Erythroblast (primary cell): Measurements from ENCODE around the gene RPS6KA1.
A peak's percentile ranks its signal among the peaks of the same experiment; 100 is the strongest.

Experiments
- DNase-seq, 2 experiments: peaks; one replicate each; lab custom pipeline; 2025; lab: John Stamatoyannopoulos, UW
- GATA1 ChIP-seq: IDR thresholded peaks from 2 replicates; pipeline ENCODE4 v1.6.1; 2011; ENCODE audit warnings: low read depth, mild to moderate bottlenecking, control low read depth, low read length, moderate library complexity
- POLR2A ChIP-seq: IDR thresholded peaks from 2 replicates; pipeline ENCODE4 v1.6.1; 2011; ENCODE audit warnings: mild to moderate bottlenecking, low read length

Gene RPS6KA1

DNA sequence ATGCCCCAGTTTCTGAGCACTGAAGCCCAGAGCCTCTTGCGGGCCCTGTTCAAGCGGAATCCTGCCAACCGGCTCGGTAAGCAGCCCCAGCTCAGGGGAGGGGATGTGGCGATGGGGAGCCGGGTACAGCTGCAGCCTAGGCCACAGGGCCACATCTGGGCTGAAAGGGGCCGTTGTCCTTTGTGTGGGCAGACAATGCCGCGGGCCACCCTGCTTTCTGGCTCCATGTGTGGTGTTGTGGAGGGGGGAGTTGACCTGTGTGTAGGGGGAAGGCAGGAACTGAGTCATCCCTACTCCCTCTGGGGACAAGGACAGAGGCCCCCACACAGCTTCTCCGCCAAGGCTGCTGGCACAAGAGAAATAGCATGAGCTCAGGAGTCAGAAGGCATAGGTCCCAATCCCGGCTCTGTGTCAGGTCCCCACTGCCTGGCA lies 26.0 kb downstream of the RPS6KA1 start:
- DNase-seq = no peak
- TF ChIP-seq GATA1 = no peak
- no peak for TF ChIP-seq POLR2A

DNA sequence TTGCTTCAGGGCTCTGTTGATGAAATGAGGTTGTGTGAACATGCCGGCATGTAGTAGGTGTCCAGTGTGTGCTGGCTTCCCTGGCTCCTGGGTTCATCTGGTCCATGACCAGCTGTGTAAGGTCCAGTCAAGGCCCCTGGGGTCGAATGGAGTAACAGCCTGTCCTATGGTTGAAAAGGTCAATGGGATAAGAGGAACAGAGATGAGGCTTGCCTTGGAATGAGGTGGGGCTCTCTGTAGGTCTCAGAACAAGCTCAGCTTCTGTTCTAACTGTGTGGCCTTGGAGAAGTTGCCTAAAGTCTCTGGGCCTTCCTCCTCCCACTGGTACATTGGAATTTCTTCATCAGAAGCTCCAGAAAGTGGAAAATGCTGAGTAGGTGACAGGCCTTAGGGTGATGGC lies 26.6 kb downstream of the RPS6KA1 start:
- no peak for DNase-seq
- TF ChIP-seq GATA1 (no peak), POLR2A (no peak)

DNA sequence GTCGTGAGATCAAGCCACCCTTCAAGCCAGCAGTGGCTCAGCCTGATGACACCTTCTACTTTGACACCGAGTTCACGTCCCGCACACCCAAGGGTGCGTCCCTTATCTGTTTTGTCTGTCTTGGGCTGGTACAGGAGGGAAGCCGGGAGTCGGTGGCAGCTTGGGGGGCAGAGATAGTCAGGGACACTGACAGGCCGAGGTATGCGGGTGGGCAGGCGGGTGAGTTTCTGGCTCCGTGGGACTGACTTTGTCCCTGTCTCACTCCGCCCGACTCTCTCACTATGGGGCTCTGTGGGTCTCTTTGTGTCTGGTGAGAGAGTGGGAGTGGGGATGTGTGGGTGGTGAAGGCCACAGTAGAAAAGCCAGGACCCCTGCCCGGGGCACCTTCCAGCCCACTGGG lies 27.4 kb downstream of the RPS6KA1 start:
- TF ChIP-seq GATA1 = no peak
- TF ChIP-seq POLR2A = no peak

DNA sequence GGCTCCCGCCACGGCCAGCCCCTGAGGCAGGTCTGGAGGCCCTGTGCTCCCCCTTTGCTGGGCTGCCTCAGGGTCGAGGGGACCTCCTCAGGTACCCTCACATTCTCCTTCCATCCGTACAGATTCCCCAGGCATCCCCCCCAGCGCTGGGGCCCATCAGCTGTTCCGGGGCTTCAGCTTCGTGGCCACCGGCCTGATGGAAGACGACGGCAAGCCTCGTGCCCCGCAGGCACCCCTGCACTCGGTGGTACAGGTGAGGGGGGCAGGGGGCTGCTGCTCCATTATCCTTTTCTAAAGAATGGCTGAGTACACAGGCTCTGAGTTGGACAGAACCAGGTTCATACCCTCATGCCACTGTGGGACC lies 29.1 kb downstream of the RPS6KA1 start:
- TF ChIP-seq POLR2A (no peak), GATA1 (no peak)
- DNase-seq = no peak

More for the DNA sequence above, 27.4 kb downstream of the RPS6KA1 start:
- DNase-seq = peak in 1 of 2 experiments; percentile 41

DNA sequence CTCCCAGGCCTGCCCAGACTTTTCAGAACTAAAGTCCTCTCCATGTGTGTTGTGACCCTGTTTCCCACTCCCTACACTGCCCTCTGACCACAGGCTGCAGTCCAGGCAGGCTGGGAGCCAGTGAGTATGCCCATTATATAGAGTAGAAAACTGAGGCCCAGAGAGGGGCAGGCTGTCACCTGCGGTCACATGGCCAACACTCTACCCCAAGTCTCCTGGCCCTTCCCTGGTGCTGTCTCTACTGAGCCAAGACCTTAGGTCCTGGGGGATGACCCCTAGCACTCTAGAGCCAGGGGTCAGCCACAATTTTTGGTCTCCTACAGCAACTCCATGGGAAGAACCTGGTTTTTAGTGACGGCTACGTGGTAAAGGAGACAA lies 30.8 kb downstream of the RPS6KA1 start:
- DNase-seq = no peak
- TF ChIP-seq POLR2A = no peak
- no peak for TF ChIP-seq GATA1

DNA sequence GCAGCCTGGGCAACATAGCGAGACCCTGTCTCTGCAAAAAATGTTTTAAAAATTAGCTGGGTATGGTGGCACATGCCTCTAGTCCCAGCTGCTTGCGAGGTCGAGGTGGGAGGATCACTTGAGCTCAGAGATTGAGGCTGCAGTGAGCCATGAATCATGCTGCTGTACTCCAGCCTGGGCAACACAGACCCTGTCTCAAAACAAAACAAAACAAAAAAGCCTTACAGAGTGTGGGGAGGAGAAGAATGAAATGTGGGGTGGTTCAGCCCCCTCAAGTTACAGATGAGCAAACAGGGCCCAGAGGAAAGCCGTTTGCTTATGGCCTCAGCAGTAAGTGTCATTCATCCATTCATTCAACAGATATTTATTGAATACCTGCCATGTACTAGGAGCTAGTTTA lies 40.7 kb downstream of the RPS6KA1 start:
- no peak for DNase-seq
- TF ChIP-seq POLR2A (no peak), GATA1 (no peak)

DNA sequence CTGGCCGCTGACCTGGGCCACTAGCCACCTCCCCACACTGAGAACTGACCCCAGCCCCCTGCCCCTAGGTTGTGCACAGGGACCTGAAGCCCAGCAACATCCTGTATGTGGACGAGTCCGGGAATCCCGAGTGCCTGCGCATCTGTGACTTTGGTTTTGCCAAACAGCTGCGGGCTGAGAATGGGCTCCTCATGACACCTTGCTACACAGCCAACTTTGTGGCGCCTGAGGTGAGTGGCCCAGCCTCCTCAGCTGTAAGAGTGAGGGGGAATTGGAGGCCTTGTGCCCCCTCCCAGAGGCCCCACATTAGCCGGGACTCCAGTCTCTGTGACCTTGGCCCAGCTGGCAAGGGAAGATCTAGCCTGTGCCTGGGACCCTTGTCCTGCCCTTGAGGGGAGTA lies 41.8 kb downstream of the RPS6KA1 start:
- TF ChIP-seq GATA1 = no peak
- no peak for TF ChIP-seq POLR2A
- DNase-seq = no peak

DNA sequence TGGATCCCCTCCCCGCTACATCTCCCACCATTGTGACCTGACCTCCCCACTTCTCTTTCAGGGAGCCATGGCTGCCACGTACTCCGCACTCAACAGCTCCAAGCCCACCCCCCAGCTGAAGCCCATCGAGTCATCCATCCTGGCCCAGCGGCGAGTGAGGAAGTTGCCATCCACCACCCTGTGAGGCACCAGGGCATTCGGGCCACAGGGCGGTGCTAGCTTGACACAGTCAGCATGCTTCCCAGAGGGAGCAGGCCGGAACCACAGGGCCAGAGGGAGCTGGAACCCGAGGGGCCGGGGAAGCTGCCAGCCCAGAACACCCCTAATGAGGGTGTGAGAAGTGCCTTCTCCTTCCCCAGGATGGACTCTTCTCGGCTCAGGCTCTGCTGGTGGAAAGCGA lies 44.5 kb downstream of the RPS6KA1 start:
- no peak for DNase-seq
- TF ChIP-seq GATA1 (no peak), POLR2A (no peak)

DNA sequence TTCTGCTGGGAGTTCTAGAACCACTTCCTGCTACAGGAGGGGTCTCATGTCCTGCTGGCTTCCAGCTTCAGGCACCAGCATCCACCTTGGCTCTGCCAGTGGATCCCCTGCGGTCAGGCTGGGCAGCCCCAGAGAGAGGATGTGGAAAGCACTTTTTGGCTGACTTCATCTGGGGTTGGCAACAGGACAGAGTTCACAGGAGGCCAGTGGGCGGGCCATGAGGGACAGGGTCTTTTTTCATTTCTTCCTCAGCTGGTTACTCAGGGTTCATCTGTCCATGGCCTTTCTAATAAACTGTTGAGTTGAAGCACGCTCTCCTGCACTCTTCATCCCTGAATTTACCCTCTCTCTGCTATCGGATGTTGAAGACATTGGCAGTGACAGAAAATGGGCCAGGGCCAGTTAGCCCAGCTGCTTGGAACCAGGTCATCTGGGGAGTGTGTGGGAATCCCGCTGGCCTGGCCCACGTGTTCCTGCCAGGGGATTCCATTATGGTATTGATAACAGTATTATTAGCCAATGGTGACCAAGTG lies 45.2 kb downstream of the RPS6KA1 start:
- TF ChIP-seq POLR2A (no peak), GATA1 (no peak)
- DNase-seq = peak in 1 of 2 experiments; percentile 16

DNA sequence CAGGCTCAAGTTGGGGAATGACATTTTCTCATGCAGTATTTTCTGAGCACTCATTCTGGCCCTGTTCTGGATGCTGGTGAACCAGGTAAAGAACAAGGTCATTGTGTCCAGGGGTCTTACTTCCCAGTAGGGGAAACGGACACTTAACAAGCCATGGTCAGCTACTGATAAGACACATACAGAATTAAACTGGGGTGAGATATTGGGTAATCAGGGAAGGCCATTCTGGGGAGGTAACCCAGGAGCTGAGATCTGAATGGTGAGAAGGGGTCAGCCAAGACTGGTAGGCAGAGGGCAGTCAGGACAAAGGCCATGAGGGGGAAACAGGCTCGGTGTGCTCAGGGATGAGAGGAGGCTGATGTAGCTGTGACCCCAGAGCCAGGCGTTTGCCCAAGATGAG lies 45.8 kb downstream of the RPS6KA1 start:
- DNase-seq = no peak

DNA sequence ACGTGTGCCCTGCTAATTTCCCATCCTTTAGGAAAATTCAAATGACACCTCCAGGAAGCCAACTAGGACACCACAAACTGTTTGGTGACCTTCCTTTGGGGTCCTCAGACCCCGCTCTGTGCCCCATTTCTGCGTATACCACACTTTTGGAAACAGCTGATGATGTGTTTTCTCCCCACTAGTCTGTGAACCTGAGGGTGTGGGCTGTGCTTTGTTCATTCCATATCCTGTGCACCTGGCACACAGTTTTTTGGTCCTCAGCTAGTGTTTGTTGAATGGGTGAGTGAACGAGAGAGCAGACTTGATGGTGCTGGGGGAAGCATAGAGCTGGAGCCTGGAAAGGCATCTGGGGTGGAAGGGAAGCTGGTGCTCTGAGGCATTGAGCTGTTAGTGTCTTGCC lies 48.6 kb downstream of the RPS6KA1 start:
- no peak for DNase-seq
- no peak for TF ChIP-seq GATA1
- no peak for TF ChIP-seq POLR2A

More for the DNA sequence above, 45.8 kb downstream of the RPS6KA1 start:
- TF ChIP-seq GATA1 (no peak), POLR2A (no peak)

DNA sequence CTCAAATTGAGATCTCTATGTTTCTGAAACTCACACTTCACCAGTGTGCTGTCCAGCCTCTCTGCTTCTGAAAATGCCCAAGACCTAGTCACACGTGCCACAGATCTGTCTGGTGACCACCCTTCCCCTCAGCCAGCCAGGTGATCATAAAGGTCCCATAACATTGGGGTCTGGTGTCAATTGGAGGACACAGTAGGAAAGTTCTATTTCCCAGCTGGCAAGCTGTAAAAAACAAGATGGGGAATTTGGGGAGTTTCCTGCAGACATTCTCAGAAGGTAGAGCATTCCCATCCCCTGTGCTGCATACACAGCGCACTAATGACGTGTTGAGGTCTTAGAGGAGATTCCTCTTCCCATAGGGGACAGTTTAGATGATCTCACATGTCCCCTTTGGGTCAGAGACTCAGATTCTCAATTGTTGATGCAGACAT lies 50.1 kb downstream of the RPS6KA1 start:
- TF ChIP-seq GATA1 (no peak), POLR2A (no peak)
- no peak for DNase-seq

DNA sequence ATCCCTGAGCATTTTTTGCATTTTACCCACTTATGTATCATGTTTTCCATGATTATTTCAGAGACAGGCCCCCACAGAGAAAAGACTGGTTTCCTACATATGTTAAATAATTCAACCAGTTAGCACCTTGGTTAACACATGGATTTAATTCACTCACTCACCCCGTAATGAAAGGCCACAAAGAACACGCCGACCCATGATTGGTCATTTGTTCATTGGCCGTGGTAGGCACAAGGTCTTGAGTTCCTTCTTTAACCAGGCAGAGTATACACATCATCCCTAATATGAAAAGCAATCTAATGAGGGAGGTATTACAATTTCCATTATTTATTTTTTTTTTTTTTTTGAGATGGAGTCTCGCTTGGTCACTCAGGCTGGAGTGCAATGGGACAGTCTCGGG lies 50.6 kb downstream of the RPS6KA1 start:
- TF ChIP-seq GATA1 (no peak), POLR2A (no peak)
- DNase-seq = no peak

DNA sequence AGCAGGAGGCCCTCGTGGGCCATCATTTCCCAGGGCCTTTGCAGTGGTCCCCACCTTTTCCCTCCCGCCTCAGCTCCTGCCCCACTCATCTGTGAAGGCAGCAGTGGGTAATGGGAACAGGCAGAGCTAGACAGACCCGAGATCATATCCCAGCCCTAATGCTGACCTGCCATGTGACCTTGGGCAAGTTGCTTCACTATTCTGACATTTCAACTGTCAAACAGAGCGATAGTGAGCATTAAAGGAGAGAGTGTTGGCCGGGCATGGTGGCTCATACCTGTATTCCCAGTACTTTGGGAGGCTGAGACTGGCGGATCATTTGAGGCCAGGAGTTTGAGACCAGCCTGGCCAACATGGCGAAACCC lies 51.7 kb downstream of the RPS6KA1 start:
- DNase-seq = no peak
- TF ChIP-seq GATA1 (no peak), POLR2A (no peak)

DNA sequence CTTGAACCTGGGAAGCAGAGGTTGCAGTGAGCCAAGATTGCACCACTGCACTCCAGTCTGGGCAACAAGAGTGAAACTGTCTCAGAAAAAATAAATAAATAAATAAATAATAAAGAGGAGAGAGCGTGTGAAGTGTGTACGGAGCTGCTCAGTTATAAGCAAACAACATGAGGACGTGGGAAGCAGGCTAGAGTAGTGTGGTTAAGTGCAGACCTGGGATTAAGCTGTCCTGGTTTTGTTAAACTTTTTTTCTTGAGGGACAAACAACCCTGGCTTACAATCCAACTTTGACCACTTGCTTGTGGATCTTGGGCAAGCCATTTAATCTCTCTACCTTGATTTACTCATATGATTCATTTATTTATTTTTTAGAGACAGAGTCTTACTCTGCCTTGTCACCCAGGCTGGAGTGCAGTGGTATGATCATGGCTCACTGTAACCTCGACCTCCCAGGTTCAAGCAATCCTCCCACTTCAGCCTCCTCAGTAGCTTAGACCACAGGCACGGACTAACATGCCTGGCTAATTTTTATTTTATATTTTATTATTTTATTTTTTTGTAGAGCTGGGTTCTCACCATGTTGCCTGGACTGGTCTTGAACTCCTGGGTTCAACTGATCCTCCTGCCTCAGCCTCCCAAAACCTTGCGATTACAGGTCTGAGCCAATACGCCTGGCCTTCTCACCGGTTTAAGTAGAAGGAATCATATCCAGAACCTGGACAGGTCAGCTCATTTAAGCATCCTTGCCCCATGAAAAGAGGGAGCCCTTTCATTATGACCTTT lies 52.7 kb downstream of the RPS6KA1 start:
- DNase-seq = no peak

More for the DNA sequence above, 52.7 kb downstream of the RPS6KA1 start:
- TF ChIP-seq GATA1 (no peak), POLR2A (no peak)
